Cardiac septum (tissue), 1 donor: ENCODE results near the gene RASA3. TPM values are rescaled to one million over a fixed set of nuclear protein-coding genes. Genes with fewer than 3 reads are reported as not detected.
"Not testable (repeated sequence)": the region's sequence is repeated elsewhere in the genome, so short reads cannot be mapped to it uniquely, and the experiment has no call there.

Source experiments
- DNase-seq: peaks from one replicate; pipeline ENCODE4 v3.0.0-alpha.2; 2020; ENCODE audit warnings: low spot score
- intact Hi-C: fragments of 100-400 bp; cut with DNase I; formaldehyde crosslinking; loops from one replicate; pipeline ENCODE4 v1.14.0; 2022
- total RNA-seq: library from RNA; stranded (reverse); fragmentation: NEBNext Ultra II Directional; extraction: Animal tissue kit (Norgen Biotek cat#: 25700); gene quantifications from one replicate; pipeline ENCODE4 v1.2.1, GENCODE V29; 2021
- donor health status: DM: no; HTN: no; CAD: no.

Gene RASA3
- total RNA-seq, 1 donor from 2014 or later = 9.7 TPM

DNA sequence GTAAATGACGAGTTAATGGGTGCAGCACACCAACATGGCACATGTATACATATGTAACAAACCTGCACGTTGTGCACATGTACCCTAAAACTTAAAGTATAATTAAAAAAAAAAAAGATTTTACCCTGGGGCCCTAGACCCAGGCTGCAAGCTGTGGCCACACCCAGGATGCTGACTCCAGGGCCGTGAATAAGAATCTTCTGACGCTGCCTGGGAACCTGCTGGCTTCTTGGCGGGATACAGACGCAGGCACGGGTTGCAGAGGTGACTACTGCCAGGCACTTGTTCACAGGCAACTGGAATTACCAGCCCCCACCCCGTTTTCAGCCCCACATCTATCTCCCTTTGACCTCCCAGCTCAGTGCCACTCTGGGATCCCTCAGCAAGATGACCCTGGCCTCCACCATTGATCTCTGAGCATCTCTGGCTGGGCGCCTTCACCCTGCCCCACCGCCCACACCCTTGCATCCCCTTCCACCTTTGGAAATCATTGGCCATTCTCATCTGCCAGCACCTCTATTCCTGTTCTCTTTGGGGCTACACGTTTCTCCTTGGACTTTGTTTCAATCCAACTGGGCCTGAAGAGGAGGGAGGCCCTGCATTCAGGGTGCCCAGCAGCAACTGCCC is 25.6 kb upstream of the RASA3 start:
- intact Hi-C loops = no loop called here

DNA sequence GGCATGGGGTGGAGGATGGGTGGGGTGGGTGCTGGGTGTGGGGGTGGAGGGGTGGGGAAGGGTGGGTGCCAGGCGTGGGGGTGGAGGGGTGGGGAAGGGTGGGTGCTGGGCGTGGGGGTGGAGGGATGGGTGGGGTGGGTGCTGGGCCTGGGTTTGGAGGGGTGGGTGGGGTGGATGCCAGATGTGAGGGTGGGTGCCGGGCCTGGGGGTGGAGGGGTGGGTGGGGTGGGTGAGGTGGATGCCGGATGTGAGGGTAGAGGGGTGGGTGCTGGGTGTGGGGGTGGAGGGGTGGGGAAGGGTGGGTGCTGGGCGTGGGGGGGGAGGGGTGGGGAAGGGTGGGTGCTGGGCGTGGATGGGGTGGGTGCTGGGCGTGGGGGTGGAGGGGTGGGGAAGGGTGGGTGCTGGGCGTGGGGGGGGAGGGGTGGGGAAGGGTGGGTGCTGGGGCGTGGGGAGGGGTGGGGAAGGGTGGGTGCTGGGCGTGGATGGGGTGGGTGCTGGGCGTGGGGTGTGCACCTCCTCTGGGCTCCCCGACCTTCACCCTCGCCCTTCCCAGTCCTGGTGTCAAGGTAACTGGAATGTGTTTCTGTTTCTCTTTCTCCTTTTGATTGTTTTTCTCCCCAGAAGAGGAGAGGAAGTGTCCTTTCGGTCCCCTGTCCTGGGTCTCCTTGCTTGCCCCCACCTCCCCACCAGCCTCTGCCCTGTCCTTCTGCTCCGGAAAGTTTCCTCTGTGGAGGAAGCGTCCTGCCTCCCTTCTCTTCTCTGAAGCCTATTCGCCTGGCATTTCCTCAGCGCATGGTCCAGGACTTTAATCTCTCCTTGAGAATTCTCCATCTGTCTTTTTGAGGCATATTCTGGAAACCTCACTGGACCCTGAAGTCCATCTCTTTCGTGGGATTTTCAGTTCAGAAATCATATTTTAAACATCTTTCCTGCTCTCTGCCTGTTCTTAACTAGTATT is 23.8 kb upstream of the RASA3 start:
- peak; percentile 46 for DNase-seq
- intact Hi-C loops = no loop called here

More for the DNA sequence above, 25.6 kb upstream of the RASA3 start:
- peak; percentile 44 for DNase-seq

DNA sequence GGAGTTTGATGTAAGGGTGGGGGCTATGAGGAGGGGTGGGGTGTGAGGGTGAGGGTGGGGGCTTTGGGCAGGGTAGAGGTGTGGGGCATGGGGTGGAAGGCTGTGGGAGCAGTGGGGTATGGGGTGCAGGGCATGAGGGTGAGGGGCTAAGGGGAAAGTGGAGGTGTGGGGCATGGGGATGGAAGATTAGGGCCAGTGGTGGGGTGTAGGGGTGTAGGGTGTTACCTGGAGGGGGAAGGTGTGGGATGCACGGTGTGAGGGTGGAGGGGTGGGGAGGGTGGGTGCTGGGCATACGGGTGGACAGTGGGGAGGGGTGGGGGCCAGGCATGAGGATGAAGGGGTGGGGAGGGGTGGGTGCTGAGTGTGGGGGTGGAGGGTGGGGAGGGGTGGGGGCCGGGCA is 22.9 kb upstream of the RASA3 start:
- no peak for DNase-seq
- intact Hi-C loops = no loop called here

DNA sequence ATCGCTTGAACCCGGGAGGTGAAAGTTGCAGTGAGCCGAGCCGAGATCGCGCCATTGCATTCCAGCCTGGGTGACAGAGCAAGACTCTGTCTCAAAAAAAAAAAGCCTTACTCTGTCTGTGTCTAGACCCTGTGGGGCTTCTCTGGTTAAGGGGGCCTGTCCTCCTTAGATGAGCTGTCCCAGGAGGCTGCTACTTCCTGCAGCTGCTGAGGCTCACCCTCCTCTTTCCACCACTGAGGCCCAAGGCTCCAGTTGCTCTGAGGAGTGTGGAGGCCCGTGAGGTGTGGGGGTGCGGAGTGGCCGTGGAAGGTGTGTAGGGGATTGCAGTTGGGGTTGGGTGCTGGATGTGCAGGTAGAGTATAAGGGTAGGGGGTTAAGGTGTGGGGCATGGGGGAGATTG is 22.1 kb upstream of the RASA3 start:
- intact Hi-C loops = no loop called here
- DNase-seq = peak; percentile 57

DNA sequence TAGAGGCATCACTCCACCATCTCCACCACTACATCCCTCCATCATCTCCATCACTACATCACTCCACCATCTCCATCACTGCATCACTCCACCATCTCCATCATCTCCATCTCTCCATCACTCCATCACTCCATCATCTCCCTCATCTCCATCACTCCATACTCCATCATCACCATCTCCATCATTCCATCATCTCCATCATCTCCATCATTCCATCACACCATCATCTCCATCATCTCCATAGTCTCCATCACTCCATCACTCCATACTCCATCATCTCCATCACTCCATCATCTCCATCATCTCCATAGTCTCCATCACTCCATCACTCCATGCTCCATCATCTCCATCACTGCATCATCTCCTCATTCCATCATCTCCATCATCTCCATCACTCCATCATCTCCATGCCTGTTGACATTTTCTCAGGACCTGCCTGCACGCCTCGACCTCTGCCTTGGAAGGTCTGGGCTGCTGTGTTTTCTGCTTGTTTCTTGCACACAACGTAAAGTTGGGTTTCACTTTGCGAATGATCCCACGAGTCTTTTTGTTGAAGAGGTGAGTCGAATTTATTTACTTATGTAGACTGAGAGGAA is 21.2 kb upstream of the RASA3 start:
- intact Hi-C loops = no loop called here
- no peak for DNase-seq

DNA sequence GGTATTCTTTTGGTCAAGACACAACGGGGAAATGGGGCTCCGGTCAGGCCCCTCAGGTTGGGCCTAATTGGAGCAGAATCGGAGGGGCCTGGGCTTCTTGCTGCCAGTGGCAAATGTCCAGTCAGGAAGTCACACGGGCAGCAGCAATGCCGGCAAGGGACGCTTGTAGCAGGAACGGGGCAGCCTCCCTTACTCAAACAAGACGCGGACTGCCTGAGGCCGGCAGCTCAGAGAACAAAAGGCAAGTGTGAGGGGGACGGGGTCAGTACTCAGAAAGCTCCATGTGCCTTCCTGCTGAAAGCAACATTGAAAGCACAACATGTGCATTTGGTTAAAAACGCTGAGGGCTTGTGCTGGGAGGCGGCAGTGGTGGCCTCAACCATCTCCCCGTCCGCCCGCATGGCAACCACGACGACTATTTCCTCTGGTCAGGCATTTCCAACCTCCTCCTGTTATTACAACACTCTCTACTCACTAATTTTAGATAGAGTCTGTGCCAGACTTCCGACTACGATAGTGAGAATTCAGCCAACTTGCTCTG is 20.5 kb upstream of the RASA3 start:
- intact Hi-C loops = no loop called here
- no peak for DNase-seq

DNA sequence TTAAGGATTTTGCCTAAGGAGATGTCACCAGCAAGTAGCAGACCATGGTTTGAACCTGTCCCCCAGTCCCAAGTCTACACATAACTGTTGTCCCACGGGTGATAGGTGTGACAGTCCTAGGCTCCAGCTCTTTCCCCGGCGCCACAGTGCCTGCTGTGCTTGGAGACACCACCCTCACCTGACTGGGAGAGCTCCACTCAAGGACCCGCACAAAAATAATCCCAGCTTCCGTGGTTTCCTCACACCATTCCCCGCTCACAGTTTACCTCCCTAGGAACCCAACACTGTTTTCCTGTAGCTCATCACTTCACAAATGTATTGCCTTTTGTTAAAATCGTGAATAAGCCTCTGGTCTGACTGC is 19.8 kb upstream of the RASA3 start:
- intact Hi-C loops = no loop called here
- DNase-seq = peak; percentile 58

DNA sequence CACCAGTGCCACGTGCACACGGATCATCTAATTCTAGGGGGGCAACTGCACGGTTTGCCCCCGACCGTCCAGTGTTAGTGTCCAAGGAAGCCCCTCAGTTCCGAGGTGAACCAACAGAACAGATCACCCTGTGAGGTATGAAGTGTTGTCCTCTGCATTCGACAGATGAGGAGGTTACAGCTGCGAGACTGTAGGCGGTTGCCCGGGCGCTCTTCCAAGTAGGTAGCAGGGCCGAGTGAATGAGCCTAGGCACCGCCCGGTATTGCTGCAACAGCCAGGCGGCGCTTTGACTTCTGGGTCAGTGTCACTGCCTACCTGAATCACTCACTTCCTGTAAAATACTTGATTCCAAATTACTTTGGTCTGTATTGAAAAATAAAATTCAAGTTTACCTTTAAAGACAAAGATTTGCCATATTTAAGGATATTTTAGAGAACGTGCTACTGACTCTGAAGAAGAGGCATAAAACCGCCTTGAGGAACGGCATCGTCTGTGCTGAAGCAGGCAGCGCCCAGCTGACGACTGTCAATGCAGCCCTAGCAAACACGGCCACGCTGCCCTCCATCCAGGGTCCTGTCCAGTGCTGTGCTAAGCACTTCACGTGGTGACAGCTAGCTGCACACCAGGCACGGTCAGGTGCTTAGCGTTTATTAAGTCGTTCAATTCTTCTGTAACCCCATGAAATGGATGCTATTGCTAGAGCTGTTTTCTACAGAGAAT is 19.3 kb upstream of the RASA3 start:
- intact Hi-C loops = no loop called here
- peak; percentile 71 for DNase-seq

DNA sequence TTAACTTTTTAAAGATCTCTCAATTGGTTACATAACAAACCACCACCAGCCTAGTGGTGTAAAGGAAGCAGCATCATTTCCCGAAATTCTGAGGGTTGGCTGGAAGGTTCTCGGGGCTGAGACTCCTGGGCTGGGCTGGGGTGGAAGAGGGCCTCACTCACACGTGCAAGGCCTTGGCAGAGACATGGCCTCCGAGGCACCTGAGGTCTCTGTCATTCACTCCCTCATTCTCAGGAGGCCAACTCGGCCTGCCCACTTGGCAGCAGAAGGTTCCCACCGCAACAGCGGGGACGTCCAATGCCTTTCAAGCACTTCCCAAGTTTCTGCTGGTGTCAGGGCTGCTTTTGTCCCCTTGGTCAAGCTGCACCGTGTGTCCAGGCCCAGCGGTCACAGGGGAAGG is 18.6 kb upstream of the RASA3 start:
- intact Hi-C loops = no loop called here

DNA sequence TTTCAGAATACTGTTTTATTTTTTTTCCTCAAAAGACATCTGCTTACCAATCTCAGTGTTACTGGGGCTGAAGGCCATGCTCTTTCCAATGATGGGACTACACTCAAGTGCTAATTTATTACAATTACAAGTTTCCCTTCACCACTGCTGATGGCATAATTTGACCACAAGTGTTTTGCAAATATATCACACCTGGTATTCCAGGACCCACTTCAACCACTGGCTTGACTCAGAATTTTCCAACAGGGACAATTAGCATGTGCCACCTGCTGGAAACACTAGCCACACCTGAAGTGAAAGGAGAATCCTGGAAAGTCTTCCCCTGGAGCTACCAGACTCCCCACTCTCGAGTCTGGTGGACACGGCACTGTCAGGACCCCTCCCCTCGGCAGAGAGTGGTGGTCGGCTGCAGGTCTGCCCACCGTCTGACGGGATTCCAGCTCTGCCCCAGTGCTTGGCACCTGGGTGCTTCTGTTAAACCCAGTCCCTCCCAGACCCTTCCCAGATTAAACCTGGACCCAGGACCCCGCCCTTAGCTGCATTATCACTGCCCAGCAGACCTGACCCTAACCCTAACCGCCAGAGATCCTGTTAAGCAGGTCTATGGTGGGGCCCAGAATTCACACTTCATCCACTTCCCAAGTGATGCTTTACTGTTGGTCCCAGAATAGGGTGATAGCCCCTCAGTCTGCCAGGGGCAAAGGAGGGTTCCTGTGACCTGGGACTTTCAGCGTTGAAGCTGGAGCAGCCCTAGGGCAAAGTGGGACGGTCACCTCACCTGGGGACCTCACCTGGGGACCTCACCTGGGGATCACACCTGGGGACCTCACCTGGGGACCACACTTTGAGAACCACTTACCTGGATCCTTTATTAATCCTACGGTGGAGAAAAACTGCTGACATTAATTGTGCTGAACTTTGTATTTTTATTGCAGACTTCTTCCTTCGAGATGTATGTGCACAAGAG is 17.6 kb upstream of the RASA3 start:
- DNase-seq = peak; percentile 66
- intact Hi-C loops = no loop called here

More for the DNA sequence above, 18.6 kb upstream of the RASA3 start:
- DNase-seq = peak; percentile 43

DNA sequence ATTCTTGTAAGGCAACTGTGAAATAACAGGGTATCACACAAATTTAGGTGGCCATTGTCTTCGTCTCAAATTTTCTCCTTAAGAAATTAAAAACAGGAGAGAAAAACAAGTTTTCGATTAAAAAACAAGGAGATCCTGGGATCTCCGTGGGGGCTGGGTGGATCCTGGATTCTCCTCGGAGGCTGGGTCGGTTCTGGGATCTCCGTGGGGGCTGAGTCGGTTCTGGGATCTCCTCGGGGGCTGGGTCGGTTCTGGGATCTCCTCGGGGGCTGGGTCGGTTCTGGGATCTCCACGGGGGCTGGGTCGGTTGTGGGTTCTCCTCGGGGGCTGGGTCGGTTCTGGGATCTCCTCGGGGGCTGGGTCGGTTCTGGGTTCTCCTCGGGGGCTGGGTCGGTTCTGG is 16.5 kb upstream of the RASA3 start:
- DNase-seq, intact Hi-C loops: not testable (repeated sequence)

DNA sequence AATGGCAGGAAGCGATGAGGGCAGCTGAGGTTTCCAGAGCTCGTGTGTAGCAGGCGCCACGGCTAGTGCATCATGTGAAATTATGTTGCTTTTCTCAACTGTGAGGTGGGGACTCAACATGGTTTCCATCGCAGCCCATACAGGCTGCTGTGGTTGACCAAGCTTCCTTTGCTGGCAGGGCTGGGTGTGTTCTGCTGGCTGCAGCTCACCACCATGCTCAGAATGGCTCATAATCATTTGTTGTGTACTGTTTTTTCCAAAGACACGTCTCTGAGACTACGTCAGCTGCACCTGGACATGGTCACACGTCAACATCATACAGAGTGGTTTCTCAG is 16.1 kb upstream of the RASA3 start:
- intact Hi-C loops = no loop called here
- peak; percentile 68 for DNase-seq

DNA sequence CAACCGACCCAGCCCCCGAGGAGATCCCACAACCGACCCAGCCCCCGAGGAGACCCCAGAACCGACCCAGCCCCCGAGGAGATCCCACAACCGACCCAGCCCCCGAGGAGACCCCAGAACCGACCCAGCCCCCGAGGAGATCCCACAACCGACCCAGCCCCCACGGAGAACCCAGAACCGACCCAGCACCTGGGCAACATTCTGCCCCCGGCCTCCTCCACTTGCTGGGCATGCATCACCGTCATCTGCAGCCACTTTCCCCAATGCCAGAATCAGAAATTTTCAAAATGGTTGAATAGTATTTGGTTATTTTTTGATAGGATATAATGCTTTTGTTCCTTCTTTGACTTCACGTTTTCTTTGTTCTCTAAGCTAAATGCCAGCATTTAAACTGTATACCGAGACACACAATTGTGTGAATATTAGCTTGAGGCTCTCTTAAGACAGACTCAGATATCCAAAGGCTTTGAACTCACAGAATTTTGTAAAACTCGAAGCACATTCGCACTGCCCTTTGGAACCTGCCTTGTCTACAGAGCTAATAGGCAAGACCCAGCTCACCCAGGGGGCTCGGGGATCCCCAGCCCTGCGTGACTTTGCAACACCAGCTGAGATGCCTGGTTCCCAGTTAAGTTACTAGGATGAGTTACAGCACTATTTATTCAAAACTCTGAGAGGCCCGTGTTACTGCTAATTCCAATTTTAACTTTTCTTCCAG is 15.5 kb upstream of the RASA3 start:
- DNase-seq = peak; percentile 53

DNA sequence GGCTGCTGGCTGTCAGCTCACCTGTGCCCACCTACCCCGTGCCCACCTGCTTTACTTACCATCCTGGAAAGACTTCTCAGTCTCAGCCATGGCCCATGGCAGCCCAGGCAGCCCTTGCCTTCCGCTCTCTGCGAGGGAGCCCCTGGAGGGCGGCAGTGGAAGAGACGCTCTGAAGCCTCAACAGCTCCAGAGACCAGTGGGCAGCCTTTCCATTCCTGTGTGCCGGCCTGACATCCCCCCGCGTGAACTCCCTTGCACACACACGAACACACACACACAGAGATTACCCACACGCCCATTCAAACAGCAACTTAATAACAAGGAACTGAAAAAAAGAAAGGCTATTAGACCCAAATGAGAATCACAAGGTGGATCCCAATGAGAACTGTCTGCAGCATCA is 14.2 kb upstream of the RASA3 start:
- peak; percentile 56 for DNase-seq
- intact Hi-C loops = no loop called here

More for the DNA sequence above, 15.5 kb upstream of the RASA3 start:
- intact Hi-C loops = no loop called here

DNA sequence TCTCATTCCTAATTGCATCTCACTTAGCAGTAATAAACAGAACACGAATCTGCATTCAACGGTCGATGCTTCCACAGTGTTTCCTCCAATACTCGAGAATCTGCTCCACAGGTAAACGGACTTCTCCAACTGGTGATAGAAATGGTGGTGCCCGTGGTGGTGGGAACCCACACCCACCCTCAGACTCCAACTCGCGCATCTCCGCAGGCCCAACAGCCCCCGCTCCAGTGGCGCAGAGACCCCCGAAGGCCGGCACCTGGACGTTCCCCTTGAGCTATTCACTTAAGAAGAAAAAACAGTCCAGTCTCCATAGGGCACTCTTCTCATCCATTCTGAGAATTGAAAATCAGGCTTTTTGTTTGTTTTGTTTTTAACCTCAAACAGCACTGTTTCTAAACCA is 13.8 kb upstream of the RASA3 start:
- intact Hi-C loops = no loop called here
- DNase-seq = no peak

DNA sequence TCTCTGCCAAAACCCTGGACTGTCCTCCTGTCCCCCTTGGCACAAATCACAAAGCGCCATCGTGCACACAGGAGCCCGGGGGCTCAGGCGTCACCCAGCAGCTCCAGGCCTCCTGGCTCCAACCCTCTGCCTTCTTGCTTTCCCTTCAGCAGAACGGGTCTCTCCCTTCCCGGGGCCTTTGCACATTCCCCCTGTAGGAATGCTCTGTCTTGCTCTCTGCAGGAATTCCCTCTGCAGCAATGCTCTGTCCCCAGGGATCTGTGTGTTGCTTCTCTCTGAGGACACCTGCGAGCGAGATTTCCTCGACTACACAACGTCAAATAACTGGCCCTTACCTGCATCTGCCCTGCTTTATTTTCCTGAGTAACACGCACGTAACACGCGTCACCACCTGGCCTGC is 13.3 kb upstream of the RASA3 start:
- intact Hi-C loops = no loop called here
- DNase-seq = no peak

DNA sequence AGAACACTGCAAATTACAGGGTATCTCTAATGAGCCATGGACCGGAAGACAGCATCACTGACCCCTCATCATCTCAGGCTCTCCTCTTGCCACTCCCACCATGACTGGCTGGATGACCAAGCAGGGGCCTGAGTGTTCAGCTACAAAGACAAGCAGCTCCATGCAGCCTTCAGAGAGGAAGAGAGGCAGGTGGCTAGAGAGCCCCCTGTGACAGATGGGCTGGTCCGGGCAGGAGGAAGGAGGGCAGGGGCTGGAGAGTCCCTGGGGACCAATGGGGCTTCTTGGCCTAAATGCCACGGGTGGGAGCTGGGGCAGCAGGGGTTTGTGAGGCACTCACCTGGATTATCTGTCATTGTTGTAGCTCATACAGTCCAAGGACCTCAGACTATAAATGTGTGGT is 12.8 kb upstream of the RASA3 start:
- intact Hi-C loops = no loop called here
- peak; percentile 50 for DNase-seq

DNA sequence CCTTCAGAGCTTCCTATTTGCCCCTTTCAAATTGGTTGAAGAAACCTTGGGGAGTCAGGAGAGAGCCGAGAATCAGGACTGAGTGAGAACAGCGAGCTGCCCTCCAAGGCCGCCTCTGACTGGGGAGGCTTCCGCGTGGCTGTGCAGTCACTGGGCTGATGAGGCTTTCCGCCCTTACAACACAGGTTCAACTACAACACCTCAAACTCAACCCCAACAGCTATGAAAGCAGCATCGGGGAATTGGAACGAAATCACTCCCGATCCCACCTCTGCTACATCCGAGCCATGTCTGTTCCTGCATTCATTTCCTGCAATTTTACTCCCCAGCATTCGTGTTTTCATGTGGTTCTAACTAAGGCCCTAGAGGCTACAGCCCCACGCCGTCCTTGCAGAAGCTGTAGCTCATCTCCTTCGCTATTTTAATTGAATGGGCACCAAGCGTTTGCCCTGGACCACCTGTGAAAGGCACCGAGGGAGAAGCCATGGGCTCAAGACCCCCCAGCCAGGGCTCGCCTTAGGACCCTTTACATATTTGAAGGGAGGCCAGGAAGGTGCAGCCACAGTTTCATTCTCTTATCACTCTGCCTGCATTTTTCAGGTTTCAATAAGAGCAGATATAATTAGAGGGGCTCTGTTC is 12.3 kb upstream of the RASA3 start:
- intact Hi-C loops = no loop called here
- peak; percentile 43 for DNase-seq
